Stimulated activated CD4-positive, alpha-beta T cell treated with anti-CD3 and anti-CD28 coated beads, Interleukin-15, amount 100 ng/mL, for 1 hour (primary cell): ENCODE data around the gene CACNB3.

ENCODE experiments used
- DNase-seq, 2 donors: peaks; one replicate each; pipeline ENCODE4 v3.0.0-alpha.2; 2020; ENCODE audit warnings: low read depth in 1 of 2, low spot score in 1 of 2

The CACNB3 gene

DNA sequence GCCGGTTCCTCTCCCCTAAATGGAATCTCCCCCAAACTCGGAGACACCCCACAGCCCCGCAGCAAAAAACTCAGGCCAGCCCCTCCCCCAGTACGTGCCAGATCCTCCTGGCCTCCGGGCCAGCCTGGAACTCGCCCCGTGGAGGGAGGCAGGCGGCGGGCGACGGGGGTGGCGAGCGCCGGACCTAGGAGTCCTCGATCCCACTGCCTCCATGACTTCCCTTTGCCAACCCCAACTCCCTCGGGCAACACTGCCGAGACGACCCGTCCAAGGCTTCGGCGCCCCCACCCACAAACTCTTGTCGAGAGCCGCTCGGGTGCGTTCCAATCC lies 29.8 kb upstream of the CACNB3 start:
- no peak for DNase-seq

DNA sequence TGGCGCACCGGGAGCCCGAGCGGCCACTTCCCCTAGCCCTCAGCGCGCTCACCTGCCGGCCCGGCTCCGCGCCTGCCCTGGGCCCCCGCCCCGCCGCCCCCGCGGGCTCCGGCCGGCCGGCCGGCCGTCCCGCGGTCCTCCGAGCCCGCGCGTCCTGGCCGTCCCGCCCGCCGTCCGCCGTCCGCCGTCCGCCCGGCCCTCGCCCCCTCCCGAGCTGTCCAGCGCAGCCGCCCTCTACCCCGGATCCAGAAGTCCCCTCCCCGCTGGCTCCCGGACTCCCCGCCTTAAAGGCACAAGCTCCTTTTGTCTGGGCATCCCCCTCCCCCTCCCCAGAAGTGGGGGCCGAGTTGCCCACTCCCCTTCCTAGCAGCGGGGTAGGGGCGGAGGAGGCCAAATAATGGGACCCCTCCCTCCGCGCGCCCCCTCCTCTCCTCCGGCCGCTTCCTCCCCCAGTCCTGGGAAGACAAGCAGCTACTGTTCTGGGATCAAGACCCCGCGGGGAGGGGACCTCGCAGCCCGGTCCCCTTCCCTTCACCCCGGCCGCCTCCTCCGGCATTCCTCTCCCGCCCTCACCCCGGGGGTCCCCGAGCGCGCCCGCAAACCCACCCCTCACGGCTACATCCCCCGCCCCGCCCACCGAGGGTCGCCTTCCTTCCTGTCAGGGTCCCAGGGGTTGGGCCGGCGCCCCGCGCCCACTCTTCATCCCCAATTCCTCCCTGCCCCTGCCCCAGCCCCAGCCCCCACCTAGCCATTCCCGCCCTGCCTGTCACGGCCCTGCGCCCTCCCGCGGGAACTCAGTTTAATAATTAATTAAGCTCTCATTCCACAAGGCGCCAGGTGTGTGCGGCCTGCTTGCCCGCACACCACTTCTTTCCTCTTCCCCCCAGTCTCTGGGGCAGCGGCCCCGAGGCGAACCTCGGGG lies 29.2 kb upstream of the CACNB3 start, which contains the start of gene ADCY6:
TSS of gene ADCY6 (minus strand) at position 236 of the 922 bp plus-strand sequence. CDS start 5,655 bp downstream, outside the sequence.
- DNase-seq: no peak

DNA sequence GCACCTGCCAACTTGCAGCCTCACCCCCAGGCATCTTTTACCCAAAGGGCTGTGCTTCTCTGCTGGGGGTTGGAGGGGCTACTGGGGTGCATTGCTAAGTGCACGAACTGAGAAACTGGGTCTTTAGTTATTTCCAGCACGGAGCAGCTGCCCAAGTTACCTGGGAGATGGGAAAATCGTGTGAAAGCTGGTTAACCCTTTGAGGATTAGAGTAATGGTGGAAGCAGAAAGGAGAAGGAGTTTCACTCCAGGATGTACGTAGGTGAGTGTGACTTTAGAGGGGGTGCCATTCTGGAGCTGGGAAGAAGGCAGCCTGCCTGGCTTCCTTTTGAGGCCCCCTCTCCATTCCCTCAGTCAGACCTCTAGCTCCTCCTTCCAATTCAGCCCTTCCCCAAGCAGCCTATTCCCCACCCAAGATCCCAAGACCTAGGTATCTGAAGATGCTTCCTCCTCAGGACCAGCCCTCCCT lies 28.4 kb upstream of the CACNB3 start:
- DNase-seq: no peak

DNA sequence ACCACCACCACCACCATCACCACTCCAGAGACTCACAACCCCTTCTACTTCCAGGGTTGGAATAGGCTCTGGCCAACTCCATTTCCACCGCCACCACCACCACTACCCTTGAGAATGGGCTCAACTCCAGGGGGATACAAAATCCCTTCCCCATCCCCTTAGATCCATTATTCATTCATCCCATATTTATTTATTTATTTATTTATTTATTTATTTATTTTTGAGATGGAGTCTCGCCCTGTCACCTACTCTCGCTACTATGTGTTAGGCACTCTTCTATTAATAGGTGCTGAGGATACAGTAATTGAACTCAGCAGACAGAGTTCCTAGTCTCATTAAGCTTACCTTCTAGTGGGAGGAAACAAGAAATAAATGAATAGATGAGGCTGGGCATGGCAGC lies 24.6 kb upstream of the CACNB3 start:
- DNase-seq: no peak

DNA sequence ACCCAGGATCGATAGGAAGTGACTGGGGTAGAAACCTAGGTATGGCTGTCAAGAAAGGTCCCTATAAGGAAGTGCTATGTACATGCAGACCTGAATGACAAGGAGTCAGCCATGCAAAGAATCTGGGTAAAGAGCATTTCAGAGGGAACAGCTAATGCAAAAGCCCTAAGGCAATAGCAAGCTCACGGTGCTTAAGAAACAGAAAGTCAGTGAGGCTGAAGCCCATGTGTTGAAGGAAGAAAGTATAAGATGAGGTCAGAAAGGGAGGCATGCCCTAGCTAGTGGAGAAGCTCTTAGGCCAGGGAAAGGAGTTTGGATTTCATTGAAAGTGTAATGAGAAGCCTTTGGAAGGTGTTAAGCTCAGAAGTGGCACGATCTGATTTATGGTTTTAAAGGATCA lies 23.4 kb upstream of the CACNB3 start:
- no peak for DNase-seq

DNA sequence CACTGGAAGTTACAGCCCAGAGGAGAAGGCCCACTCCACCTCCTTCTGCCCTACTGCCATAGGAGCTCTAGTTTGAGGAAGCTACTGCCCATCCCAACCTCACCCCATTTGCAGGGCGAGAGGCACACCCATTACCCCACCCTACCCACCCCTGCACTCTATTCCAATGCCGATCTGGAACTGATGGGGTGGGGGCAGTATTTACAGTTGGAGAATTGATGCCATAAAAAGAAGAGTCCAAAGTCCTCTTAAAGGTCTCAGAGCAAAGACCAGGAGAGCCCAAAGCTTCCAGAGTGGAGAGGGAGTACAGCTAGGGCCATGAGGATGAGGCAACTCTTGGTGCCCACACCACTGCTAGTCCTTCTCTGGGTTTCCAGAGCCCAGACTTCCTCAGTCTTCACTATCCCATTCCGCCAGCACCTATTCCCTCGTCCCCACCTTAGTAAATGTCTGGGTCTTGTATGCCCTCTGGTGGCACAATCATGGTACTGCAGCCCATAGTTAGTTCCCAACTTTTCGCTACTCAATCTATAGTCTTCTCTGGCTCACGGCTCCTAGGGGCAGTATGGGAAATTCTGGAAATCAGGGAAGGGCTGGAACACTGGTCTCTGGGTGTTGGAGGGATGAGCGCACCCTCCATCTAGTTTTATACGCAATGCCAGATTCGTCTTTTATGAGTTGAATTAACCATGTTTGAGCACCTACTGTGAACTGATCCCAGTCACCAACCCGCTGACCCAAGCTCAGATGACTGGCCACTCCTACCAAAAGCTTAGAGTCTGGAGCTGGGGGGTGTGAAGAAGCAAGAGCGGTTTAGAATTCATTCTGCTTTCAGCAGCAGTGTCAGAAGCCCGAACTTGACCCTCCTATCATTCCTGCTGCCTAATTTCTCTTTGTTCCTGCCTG lies 22.5 kb upstream of the CACNB3 start:
- peak; percentile 16 to 25 for DNase-seq

DNA sequence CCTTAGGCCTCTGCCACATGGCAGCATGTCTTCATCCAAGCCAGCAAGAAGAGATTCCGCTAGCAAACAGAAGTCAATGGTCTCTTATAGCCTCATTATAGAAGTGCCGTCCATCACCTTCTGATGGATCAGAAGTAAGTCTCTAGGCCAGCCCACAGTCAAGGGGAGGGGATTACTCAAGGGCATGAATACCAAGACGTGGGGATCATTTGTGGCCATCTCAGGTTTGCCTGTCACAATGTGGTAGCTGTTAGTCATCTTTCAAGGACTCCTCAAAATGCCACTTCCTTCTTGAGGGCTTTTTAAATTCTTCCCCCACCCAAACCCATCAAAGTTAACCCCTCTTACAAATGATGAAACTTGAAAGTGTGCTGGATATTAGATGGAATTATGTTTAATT lies 21.3 kb upstream of the CACNB3 start:
- DNase-seq: no peak

DNA sequence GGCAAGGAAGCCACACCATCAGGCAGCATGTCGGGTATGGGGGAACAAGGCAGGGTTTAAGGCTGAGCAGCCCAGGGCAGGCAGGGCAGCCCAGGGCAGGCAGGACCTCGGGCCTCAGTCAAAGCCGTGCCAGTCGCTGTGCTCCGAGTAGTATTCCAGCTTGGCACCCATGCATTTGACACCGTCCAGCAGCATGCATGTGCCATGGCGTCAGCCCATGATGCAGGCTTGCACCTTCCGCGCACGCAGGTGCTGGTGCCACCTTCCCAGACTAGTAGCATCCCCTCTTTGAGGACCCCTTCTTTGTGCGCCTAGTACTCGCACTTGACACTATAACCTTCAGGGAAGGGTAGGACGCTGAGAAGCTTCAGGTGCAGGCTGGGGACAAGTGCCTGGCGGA lies 17.8 kb upstream of the CACNB3 start:
- DNase-seq: no peak

DNA sequence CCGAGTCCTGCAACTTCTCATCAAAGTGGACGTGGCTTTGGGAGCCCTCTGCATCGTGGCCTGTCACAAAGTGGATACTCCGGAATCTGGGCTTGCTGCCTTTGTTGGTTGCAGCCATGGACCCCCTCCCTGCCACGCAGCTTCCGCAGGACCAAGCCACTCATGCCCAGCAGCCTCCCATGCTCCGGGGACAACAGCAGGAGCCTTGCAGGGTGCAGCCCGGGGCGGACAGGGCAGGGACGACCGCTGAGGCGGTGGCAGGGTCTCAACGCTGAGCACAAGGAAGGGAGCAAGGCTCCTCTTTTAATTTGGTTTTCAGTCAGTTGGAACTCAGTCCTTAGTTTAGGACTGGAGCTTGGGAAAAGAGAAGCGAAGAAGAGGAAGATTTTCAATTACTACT lies 17.3 kb upstream of the CACNB3 start:
- DNase-seq: no peak

DNA sequence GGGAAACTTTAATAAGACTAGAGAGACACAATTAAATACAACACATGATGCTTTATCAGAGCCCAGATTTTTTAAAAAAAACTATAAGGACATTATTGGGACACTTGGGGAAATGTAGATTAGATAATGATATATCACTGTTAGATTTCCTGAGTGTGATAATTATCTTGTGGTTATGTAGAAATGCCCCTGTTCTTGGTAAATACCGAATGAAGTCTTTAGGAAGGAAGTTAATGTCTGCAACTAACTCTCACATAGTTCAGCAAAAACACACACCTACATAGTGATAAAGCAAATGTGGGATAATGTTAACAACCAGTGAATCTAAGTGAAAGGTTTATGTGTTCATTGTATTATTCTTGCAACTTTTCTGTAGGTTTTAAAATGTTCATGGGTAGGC lies 14.6 kb upstream of the CACNB3 start:
- no peak for DNase-seq

DNA sequence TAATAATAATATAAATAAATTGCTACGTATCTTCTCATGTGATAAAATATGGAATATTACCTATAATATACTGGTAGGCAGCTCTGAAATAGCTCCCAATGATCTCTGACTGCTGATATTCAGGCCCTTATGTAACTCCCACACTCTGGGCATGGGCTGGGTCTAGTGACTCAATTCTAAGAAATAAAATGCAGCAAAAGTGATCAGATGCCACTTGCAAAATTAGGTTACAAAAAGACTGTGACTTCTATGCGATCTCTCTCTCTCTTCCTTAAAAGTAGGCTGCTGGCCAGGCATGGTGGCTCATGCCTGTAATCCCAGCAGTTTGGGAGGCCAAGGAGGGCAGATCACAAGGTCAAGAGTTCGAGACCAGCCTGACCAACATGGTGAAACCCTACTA lies 10.3 kb upstream of the CACNB3 start:
- no peak for DNase-seq

DNA sequence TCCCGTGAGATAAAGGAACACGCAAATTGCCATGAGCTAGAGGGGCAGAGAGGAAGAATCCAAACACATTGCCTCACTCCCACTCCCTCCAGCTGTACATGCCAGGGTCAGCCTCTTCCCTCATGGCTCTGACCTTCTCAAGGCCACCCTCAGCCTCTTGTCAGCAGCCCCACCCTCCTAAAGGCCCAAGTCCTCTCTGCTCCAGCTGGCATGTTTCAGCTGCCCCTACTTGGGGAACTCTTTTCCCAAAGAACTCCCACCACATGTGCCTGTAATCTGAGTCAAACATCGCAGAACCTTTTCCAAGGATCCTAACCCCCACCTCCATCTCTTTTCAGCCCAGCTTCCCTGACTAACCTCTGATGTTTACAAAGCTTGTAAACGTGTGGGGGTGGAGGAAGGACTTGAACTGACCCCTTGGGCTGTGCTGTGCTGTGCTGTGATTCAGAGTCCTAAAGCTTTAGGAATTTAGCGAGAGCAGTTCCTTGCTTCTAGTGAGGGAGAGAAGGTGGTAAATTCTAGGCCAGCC lies 7.3 kb upstream of the CACNB3 start:
- DNase-seq: no peak

DNA sequence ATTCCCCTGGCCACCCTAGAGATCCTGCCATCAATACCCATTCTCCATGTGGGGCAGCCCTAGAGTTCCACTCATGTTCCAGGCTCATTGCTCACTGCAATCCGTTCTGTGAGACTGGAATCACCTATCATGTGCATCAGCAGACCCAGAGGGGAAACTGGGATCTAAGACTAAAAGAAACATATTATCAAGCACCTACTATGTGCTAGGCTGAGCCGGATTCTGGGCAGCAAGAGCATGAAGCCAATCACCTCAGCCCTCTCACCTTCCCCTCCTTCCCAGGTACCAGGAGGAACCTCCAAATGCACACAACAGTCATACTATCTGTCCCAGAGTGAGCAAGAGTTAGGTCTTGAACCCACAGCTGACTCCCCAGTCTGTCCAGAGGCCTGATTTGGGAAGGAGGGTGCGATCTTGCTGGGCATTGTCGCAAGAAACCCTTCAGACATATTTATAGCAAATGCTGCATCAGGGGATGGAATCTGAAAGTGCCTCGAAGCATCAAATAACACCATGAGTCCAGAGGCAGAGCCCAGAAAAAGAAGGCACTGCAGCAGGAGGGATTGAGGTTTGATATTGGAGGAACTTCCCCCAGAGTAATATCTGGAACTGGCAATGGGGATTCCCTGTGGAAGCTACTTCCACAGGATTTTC lies 6.7 kb upstream of the CACNB3 start:
- DNase-seq: no peak

DNA sequence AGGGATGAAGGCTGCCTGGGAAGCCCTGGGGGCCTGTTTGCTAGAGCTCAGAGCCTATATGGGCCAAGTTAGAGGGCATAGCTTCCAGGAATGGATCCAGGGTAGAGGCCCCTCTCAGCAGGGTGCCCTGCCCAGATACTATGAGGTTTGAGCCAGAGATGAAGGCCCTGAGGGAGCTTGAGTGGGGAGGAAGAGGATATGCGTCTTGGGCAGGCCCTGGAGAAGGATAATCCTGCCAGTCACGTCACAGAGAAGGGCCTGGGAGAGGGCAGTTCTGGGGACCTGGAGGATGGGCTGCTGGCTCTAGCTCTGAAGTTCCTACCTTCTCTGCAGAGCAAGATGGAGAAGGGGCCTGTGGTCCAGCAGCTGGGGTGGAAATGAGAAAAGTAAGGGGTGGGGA lies 5.9 kb upstream of the CACNB3 start:
- DNase-seq: no peak

DNA sequence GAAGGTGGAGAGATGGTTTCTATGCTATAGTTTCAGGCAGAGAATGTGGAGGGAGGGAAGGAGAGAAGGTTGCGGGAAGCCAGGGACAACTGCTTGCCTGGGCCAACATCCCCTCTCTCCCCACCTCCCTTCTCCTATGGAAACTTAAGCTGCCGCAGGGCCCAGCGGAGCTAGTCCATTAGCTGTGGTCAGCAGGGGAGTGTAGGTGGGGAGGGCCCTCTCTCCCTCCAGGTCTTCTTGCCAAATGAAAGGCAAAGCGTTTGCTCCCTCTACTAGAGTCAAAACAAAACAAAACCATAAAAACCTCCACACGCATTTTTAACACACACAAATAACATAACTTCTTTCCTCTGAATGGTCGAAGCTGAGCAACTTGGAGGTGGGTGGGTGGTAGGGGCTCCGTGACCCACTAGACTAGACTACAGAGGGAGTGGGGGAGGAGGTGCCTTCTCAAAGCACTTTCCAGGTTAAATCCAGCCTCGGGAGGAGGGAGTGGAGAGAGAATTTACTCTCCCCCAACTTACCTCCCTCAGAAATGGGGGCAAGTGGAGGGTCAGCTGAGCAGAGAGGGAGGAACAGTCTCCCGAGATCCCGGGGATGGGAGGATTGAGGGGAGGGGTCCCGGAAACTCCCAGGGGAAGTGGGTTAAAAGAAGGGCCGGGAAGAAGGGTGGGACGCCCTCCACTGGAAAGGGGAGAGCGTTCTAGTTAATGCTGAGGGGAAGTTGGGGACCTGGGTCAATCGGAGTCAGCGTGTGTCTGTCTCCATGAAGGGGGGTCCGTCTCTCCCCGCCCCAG lies 4.6 kb upstream of the CACNB3 start:
- DNase-seq: no peak

DNA sequence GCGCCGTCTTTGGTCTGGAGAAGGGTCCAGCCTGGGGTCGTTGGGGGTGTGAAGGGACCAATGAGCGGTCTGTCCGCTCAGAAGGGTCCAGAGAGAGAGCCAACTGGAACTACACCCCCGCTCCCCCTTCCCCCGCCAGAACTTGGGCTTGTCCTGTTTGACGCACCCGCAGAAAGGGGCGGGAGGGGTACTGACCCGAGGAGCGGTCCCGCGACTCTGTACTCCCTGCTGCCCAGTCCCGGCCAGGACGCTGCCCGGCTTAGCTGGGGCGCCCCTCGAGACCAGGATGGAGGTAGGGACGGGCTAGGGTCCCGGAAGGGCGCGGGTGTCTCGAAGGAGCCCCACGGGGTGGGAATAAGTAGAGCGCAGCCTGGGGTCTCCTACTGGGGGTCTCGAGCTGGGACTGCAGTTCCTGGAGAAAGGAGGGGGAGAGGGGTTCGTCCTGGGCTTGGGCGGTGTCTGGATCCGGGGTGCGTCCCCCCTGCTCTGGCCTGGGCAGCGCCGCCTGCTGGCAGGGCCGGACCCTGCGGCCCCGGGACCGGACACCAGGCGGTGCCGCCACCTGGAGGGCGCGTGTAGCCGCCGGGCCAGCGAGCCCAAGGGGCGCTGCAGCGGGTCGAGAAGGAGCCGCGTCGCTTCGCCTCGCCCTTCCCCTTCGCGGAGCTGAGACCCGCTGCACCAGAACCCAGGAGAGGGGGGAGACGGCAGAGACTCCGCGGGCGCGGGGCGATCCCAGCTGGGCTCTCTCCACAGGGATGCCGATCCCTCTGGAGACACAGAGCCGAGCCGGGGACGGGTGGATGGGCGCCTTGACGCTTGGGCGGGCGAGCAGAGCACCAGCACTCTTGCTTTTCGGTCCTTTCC lies 3.8 kb upstream of the CACNB3 start:
- peak; percentile 51 to 66 for DNase-seq

DNA sequence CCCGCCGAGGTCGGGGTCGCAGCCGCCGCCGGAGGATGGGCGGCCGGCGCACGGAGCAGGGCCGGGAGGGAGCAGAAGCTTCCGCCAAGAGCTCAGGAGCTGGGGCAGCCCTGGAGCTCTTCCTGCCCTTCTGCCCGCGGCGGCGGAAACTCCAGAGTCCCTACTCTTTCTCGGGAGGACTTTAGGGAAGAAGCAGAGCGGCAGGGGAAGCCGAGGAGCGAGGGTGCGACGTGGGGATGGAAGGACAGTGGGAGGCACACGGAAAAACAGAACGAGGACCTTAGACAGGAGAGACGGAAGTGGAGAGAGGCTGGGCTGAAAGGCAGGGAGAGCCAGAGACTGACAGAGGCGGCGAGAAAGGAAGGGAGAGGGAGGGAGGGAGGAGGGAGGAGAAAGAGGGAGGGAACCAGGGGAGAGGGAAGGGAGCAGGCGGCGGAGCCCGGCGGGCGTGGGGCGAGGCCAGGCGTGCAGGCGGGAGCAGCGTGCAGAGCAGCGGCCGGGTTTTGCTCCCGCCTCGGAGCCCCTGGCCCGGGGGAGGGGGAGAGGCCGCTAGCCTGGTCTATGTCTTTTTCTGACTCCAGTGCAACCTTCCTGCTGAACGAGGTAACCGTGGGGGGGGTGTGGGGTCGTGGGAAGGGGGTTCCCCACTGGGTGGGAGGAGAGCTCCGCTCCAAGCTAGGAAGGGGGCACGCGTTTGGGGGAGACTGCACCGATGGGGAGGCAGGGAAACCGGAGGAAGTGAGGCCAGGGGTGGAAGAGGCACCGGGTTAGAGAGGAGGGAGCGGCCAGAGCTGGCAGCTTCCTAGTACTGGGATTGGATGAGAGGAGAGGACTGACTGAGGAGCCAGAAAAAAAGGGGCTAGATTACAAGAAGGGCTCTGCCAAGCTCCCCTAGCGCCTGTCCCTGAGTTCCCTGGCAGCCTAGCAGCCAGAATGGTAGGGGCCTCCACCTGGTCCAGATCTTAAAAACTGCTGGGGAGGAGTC lies 2.9 kb upstream of the CACNB3 start:
- peak in 1 of 2 donors; percentile 12 for DNase-seq

DNA sequence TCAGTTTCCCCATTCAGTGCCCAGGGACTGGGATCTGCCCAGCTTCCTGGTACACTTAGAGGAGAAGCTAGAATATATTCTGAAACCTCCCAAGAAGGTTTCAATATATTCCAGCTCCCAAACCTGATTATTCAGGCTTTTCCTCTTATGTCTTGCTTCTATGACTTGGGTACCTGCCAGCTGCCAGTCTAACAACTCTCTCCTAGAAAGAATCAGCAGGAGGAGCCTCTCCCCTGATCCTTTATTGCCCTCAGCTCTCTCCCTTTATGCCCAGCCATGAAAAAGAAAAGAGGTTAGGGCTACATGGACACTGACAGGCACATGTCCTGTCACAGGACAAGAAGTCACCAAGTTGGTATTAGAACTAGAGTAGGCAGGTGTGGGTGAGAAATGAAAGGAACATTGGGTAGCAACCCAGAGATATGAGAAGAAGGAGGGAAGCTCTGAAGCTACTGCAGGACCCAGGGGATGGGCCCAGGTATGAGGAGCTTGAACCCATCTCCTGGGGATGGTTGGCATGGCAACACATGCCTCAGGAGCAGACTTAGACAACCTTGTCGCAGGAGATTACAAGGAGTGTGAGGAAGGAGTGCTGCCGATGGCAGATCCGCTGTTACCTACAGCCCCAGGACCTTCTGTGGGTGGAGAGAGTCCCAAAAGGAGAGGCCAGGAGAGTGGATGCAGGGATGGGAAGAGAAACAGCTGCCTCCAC lies 2.0 kb upstream of the CACNB3 start:
- DNase-seq: no peak
